ENCODE data around the gene NCBP1.

DNA sequence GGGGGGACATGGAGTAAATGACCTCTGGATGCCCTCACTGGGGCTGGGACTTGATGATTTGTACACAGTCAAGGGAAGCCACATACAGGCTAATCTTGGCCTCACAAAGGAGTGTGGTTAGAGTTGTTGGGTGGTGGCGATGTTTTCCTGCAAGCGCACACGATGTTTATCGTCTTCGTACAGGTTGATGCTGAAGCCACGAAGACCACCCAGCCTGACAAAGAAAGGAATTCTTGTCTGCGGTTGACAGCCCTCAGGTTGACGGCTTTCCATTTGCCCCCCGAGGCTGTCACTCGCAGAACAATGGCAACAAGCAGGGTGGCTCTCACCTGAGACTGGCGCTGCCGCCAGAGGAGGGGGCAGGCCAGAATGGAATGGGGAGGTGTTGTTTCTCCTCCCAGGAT is 77.6 kb downstream of the NCBP1 start:
- TF ChIP-seq CEBPB (IDR thresholded peaks at IDR 0.05) (no peak), POLR2A (IDR thresholded peaks at IDR 0.05; ENCODE audit: low read length) (no peak), CTCF (IDR thresholded peaks at IDR 0.05) (no peak), EHF (CRISPR knock-in tag; IDR thresholded peaks at IDR 0.05) (no peak), JUN (IDR thresholded peaks at IDR 0.05) (no peak), HDAC2 (IDR thresholded peaks at IDR 0.05) (no peak), MYC (IDR thresholded peaks at IDR 0.05; ENCODE audit: borderline replicate concordance, low read length) (no peak), JUNB (IDR thresholded peaks at IDR 0.05) (no peak), RCOR1 (IDR thresholded peaks at IDR 0.05; ENCODE audit: low read depth, low read length) (no peak), EP300 (IDR thresholded peaks at IDR 0.05) (no peak), NR3C1 (IDR thresholded peaks at IDR 0.05) (no peak), HOXB5 (CRISPR knock-in tag; IDR thresholded peaks at IDR 0.05) (no peak)

Measured in A549 (cell line).